Right hindlimb (tissue), 1 donor: ENCODE measurements around the gene B3GALT6.
A peak's percentile ranks its signal among the peaks of the same experiment; 100 is the strongest.

Experiments
- DNase-seq: peaks from one replicate; pipeline ENCODE4 v3.0.0-alpha.2; 2018

Gene B3GALT6

GRCh38 chr1:1267488-1268283 lies 35.6 kb downstream of the B3GALT6 start:
- no peak for DNase-seq

- DNase-seq: no peak
These were observed 36.2 kb downstream of the B3GALT6 start for GRCh38 chr1:1268284-1268682.

GRCh38 chr1:1270813-1271212 lies 38.8 kb downstream of the B3GALT6 start:
- no peak for DNase-seq

GRCh38 chr1:1272341-1273208 lies 40.5 kb downstream of the B3GALT6 start:
- no peak for DNase-seq

- no peak for DNase-seq
These were observed 41.1 kb downstream of the B3GALT6 start for GRCh38 chr1:1273209-1273511.

- peak; percentile 96 for DNase-seq
These were observed 41.7 kb downstream of the B3GALT6 start, which contains the start of gene UBE2J2 for GRCh38 chr1:1273512-1274298. Gene UBE2J2, minus strand, starts transcription at chr1:1273854. Its CDS starts 5,862 bp downstream, at chr1:1267992.

- DNase-seq: no peak
These were observed 42.4 kb downstream of the B3GALT6 start for GRCh38 chr1:1274299-1274930.

- DNase-seq: no peak
These were observed 42.9 kb downstream of the B3GALT6 start for GRCh38 chr1:1274931-1275431.

GRCh38 chr1:1275836-1276235 lies 43.8 kb downstream of the B3GALT6 start:
- DNase-seq: no peak

- no peak for DNase-seq
These were observed 46.6 kb downstream of the B3GALT6 start for GRCh38 chr1:1278620-1279019.

- no peak for DNase-seq
These were observed 47.0 kb downstream of the B3GALT6 start for GRCh38 chr1:1279028-1279427.

GRCh38 chr1:1280782-1281481 lies 48.9 kb downstream of the B3GALT6 start:
- no peak for DNase-seq

- no peak for DNase-seq
These were observed 49.7 kb downstream of the B3GALT6 start for GRCh38 chr1:1281533-1282321.

GRCh38 chr1:1282998-1283397 lies 51.0 kb downstream of the B3GALT6 start:
- no peak for DNase-seq

- DNase-seq: peak; percentile 18
These were observed 51.8 kb downstream of the B3GALT6 start for GRCh38 chr1:1283821-1284220.
